Measurements from ENCODE around the gene TXLNB. TPM values are rescaled to one million over a fixed set of nuclear protein-coding genes. Genes with fewer than 3 reads are reported as not detected.

TXLNB gene
- total RNA-seq (ENCODE audit: low replicate concordance), result 0.15 and 0.23 TPM in 2 replicates

GRCh38 chr6:139291813-139292619 lies at the start of gene TXLNB:
Gene TXLNB, minus strand, starts transcription at chr6:139291998. Its CDS starts 3,099 bp downstream, at chr6:139288899.

Other genes with a start within 250 kb of the TXLNB start
- 11.3 and 27.1 TPM in 2 replicates for gene HECA, start 156.9 kb downstream of the TXLNB start, total RNA-seq (ENCODE audit: low replicate concordance)
- gene CITED2, start 82.7 kb upstream of the TXLNB start, total RNA-seq (ENCODE audit: low replicate concordance), result 22.9 and 45.0 TPM in 2 replicates